Fibroblast of skin of abdomen (primary cell): ENCODE data around the gene ZFYVE1. TPM values are rescaled to one million over a fixed set of nuclear protein-coding genes. Genes with fewer than 3 reads are reported as not detected.
"Not testable (repeated sequence)": the region's sequence is repeated elsewhere in the genome, so short reads cannot be mapped to it uniquely, and the experiment has no call there.

Experiments used
- DNase-seq: peaks from one replicate; pipeline ENCODE4 v3.0.0-alpha.2; 2013
- polyA plus RNA-seq, 2 experiments: library from polyadenylated mRNA; unstranded; fragments of 120-200 nt; gene quantifications; one replicate each; pipeline ENCODE4 v1.2.1, GENCODE V29; 2013; ENCODE audit not compliant: insufficient read length in 2 of 2

Gene ZFYVE1, protein sequence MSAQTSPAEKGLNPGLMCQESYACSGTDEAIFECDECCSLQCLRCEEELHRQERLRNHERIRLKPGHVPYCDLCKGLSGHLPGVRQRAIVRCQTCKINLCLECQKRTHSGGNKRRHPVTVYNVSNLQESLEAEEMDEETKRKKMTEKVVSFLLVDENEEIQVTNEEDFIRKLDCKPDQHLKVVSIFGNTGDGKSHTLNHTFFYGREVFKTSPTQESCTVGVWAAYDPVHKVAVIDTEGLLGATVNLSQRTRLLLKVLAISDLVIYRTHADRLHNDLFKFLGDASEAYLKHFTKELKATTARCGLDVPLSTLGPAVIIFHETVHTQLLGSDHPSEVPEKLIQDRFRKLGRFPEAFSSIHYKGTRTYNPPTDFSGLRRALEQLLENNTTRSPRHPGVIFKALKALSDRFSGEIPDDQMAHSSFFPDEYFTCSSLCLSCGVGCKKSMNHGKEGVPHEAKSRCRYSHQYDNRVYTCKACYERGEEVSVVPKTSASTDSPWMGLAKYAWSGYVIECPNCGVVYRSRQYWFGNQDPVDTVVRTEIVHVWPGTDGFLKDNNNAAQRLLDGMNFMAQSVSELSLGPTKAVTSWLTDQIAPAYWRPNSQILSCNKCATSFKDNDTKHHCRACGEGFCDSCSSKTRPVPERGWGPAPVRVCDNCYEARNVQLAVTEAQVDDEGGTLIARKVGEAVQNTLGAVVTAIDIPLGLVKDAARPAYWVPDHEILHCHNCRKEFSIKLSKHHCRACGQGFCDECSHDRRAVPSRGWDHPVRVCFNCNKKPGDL
- polyA plus RNA-seq (2013, experiment 1 of 2; ENCODE audit: insufficient read length) = 15.3 TPM
- polyA plus RNA-seq (2013, experiment 2 of 2; ENCODE audit: insufficient read length) = 14.0 TPM

GRCh38 chr14:73026845-73027542 is at the start of gene ZFYVE1:
TSS of gene ZFYVE1 (minus strand) at chr14:73027106. CDS start at chr14:73024508, 2,598 bp downstream.
- DNase-seq = peak; percentile 98

GRCh38 chr14:73069585-73069984 is 42.7 kb upstream of the ZFYVE1 start:
- DNase-seq = no peak

- peak; percentile 5 for DNase-seq
Observed at GRCh38 chr14:73058922-73059673, 32.2 kb upstream of the ZFYVE1 start.

- peak; percentile 99 for DNase-seq
Observed at GRCh38 chr14:73058224-73058921, 31.5 kb upstream of the ZFYVE1 start, which contains the start of gene RBM25. TSS of gene RBM25 (plus strand) at chr14:73058534. CDS start at chr14:73071642, 13,108 bp downstream.

DNA sequence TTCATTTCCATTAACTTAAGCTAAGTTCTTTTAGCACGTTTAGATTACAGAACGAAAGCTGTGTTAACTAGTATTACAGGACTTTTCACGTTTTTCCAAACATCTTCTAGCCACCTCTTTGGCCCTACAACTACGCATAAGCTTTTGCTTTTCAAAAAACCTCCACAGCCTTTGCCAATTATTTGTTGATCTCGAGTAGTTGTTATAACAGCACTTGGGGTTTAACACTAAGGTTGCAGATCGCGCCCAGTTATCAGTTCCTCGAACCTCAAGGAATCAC is 31.0 kb upstream of the ZFYVE1 start:
- DNase-seq = no peak

GRCh38 chr14:73055251-73055650 is 28.3 kb upstream of the ZFYVE1 start:
- DNase-seq = no peak

DNA sequence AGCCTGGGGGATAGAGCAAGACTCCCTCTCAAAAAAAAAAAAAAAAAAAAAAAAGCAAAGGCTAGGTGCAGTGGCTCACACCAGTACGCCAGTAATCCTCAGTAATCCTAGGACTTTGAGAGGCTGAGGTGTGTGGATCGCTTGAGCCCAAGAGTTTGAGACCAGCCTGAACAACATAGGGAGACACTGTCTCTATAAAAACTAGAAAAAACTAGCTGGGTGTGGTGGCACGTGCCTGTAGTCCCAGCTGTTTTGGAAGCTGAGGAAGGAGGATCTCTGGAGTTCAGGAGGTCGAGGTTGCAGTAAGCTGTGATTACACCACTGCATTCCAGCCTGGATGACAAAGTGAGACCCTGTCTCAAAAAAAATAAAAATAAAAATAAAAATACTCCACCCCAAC is 22.5 kb upstream of the ZFYVE1 start:
- no peak for DNase-seq

GRCh38 chr14:73047808-73048207 is 20.9 kb upstream of the ZFYVE1 start:
- no peak for DNase-seq

DNA sequence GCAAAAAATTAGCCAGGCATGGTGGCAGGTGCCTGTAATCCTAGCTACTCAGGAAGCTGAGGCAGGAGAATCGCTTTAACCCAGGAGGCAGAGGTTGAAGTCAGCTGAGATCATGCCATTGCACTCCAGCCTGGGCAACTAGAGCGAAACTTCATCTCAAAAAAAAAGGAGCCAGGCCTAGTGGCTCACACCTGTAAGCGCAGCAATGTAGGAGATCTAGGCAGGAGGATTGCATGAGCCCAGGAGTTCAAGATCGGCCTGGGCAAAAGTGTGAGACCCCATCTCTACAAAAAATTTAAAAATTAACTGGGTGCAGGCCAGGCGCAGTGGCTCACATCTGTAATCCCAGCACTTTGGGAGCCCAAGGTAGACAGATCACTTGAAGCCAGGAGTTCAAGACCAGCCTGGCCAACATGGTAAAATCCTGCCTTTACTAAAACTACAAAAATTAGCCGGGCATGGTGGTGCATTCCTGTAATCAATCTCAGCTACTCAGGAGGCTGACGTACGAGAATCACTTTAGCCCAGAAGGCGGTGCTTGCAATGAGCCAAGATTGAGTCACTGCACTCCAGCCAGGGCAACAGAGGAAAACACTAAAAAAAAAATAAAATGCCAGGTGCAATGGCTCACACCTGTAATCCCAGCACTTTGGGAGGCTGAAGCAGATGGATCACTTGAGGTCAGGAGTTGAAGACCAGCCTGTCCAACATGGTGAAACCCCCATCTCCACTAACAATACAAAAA is 10.0 kb upstream of the ZFYVE1 start:
- not testable (repeated sequence) for DNase-seq

GRCh38 chr14:73027984-73028383 is 1.1 kb upstream of the ZFYVE1 start:
- no peak for DNase-seq

- DNase-seq = no peak
Observed at GRCh38 chr14:73027546-73027945, 640 bp upstream of the ZFYVE1 start.

- no peak for DNase-seq
Observed at GRCh38 chr14:73026243-73026844, 562 bp downstream of the ZFYVE1 start.

- peak; percentile 5 for DNase-seq
Observed at GRCh38 chr14:73025544-73025943, 1.4 kb downstream of the ZFYVE1 start.

- no peak for DNase-seq
Observed at GRCh38 chr14:73022051-73022450, 4.9 kb downstream of the ZFYVE1 start.

- DNase-seq = not testable (repeated sequence)
Observed at GRCh38 chr14:73016011-73016410, 10.9 kb downstream of the ZFYVE1 start.

DNA sequence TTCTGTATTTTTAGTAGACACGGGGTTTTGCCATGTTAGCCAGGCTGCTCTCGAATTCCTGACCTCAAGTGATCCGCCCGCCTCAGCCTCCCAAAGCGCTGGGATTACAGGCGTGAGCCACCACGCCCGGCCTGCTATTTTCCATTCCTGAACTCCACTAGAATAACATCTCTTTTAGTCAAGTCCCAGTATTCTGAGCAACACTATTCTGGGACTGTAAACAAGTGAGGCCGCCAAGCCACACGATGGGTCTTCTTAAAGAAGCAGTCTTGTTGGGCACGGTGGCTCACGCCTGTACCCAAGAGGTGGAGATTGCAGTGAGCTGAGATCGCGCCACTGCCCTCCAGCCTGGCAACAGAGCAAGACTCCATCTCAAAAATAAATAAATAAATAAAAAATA is 11.4 kb downstream of the ZFYVE1 start:
- DNase-seq = not testable (repeated sequence)

DNA sequence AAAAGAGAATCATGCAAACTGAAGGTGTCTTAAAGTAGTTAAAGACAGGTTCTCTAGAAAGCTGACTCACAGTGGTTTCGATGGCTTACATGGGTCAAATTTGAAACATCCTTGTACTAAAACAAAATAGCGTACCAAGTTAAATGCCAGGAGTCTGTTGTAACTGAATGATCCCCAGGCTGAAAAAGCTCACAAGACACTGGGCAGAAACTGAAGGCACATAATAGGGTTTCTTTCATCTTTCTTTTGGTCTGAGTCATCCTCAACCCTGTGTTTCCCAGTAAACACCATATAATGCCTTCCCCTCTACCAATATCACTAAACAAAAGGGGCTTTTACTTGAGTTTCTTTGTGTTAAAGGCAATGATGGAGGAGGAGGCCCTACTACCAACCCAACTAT is 12.8 kb downstream of the ZFYVE1 start:
- no peak for DNase-seq

DNA sequence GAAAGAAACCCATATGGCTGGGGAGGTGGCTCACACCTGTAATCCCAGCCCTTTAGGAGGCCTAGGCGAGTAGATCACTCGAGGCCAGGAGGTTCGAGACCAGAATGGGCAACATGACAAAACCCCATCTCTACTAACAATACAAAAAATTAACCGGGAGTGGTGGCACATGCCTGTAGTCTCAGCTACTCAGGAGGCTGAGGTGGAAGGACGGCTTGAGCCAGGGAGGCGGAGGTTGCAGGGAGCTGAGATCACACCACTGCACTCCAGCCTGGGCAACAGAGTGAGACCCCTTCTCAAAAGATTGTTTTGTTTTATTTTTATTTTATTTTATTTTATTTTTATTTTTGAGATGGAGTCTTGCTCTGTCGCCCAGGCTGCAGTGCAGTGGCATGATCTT is 15.7 kb downstream of the ZFYVE1 start:
- DNase-seq = not testable (repeated sequence)

DNA sequence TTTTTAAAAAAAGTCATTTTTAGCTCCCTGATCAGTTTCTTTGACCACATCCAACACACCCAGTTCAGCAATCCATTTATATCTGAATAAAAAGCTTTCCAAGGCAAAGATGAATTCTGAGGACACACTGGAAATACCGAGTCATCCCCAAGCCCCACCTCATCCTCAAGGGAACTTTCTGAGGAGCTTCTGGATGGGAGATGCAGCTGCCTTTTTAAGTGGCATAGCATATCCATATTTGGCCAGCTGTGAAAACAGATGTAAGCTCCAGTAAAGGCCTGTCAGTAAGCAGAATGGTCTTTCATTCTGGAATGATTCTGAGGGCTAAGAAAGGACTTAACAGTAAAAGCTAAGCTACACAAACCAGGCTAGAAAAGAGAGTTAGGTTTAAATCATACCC is 18.4 kb downstream of the ZFYVE1 start:
- DNase-seq = peak; percentile 59

GRCh38 chr14:73007835-73008234 is 19.1 kb downstream of the ZFYVE1 start:
- DNase-seq = no peak
